ENCODE data around the gene IL6. TPM values are rescaled to one million over a fixed set of nuclear protein-coding genes. Genes with fewer than 3 reads are reported as not detected.
"Not testable (repeated sequence)": the region's sequence is repeated elsewhere in the genome, so short reads cannot be mapped to it uniquely, and the experiment has no call there.

The IL6 gene
- total RNA-seq, 2 experiments from 2014 or later, result 3.8 to 4.0 TPM

GRCh38 chr7:22707026-22707691 lies 19.8 kb upstream of the IL6 start:
- H3K36me3 Mint-ChIP-seq (ENCODE audit: low read depth); CTCF ChIA-PET; H3K9me3 Mint-ChIP-seq; H3K4me1 Mint-ChIP-seq (ENCODE audit: low read depth); H3K27me3 Mint-ChIP-seq (ENCODE audit: low read depth); DNase-seq; H3K27ac Mint-ChIP-seq; H3K4me3 Mint-ChIP-seq; intact Hi-C loops (cut with micrococcal nuclease): not testable (repeated sequence)

GRCh38 chr7:22708214-22708613 lies 18.8 kb upstream of the IL6 start:
- H3K4me1 Mint-ChIP-seq (ENCODE audit: low read depth); H3K4me3 Mint-ChIP-seq; H3K27me3 Mint-ChIP-seq (ENCODE audit: low read depth); intact Hi-C loops (cut with micrococcal nuclease); H3K9me3 Mint-ChIP-seq; DNase-seq; H3K27ac Mint-ChIP-seq; H3K36me3 Mint-ChIP-seq (ENCODE audit: low read depth): not testable (repeated sequence)
- CTCF ChIA-PET, result interaction anchor here (0.9 kb wide), 1 partner anchor 17 kb away, joined by 3 read pairs; no protein-coding TSS in a partner anchor

- H3K4me3 Mint-ChIP-seq; H3K36me3 Mint-ChIP-seq (ENCODE audit: low read depth); intact Hi-C loops (cut with micrococcal nuclease); H3K9me3 Mint-ChIP-seq; DNase-seq; H3K27ac Mint-ChIP-seq; H3K4me1 Mint-ChIP-seq (ENCODE audit: low read depth); H3K27me3 Mint-ChIP-seq (ENCODE audit: low read depth): not testable (repeated sequence)
- CTCF ChIA-PET, result interaction anchor here (0.9 kb wide), 1 partner anchor 17 kb away, joined by 3 read pairs; no protein-coding TSS in a partner anchor
Measured at GRCh38 chr7:22708677-22709061, 18.3 kb upstream of the IL6 start.

- intact Hi-C loops (cut with micrococcal nuclease); H3K36me3 Mint-ChIP-seq (ENCODE audit: low read depth); CTCF ChIA-PET: not testable (repeated sequence)
Measured at GRCh38 chr7:22709062-22709829, 17.8 kb upstream of the IL6 start.

GRCh38 chr7:22709857-22710256 lies 17.1 kb upstream of the IL6 start:
- no peaks in the 10 kb centered on the region for H3K36me3 Mint-ChIP-seq (ENCODE audit: low read depth)
- no peak for DNase-seq
- intact Hi-C loops (cut with micrococcal nuclease), result no loop called here
- no peak overlapping the region for H3K4me3 Mint-ChIP-seq
- peaks cover 2% of the 10 kb centered on the region for H3K27me3 Mint-ChIP-seq (ENCODE audit: low read depth)
- CTCF ChIA-PET, result interaction anchor here (1.0 kb wide), 1 partner anchor 17 kb away, joined by 3 read pairs; the partner anchor contains the start of gene IL6
- H3K4me1 Mint-ChIP-seq (ENCODE audit: low read depth), result peaks cover 6% of the 10 kb centered on the region
- no peaks in the 10 kb centered on the region for H3K9me3 Mint-ChIP-seq
- no peak overlapping the region for H3K27ac Mint-ChIP-seq

More at GRCh38 chr7:22709062-22709829, 17.8 kb upstream of the IL6 start:
- not testable (repeated sequence) for H3K4me3 Mint-ChIP-seq; DNase-seq; H3K9me3 Mint-ChIP-seq; H3K27ac Mint-ChIP-seq; H3K27me3 Mint-ChIP-seq (ENCODE audit: low read depth); H3K4me1 Mint-ChIP-seq (ENCODE audit: low read depth)

GRCh38 chr7:22712999-22713398 lies 14.0 kb upstream of the IL6 start:
- H3K27ac Mint-ChIP-seq, result no peak overlapping the region
- CTCF ChIA-PET, result interaction anchor here (0.6 to 1.6 kb wide), 4 partner anchors 12 to 153 kb away, joined by 3 to 4 read pairs (median 3); no protein-coding TSS in a partner anchor
- peaks cover 6% of the 10 kb centered on the region for H3K4me1 Mint-ChIP-seq (ENCODE audit: low read depth)
- intact Hi-C loops (cut with micrococcal nuclease), result no loop called here
- no peak for DNase-seq
- peaks cover 2% of the 10 kb centered on the region for H3K27me3 Mint-ChIP-seq (ENCODE audit: low read depth)
- H3K9me3 Mint-ChIP-seq, result no peaks in the 10 kb centered on the region
- H3K4me3 Mint-ChIP-seq, result no peak overlapping the region
- no peaks in the 10 kb centered on the region for H3K36me3 Mint-ChIP-seq (ENCODE audit: low read depth)

- Mint-ChIP-seq H3K4me1 (ENCODE audit: low read depth) (peaks cover 6% of the 10 kb centered on the region), H3K27me3 (ENCODE audit: low read depth) (peaks cover 2% of the 10 kb centered on the region), H3K4me3 (no peak overlapping the region), H3K27ac (no peak overlapping the region), H3K9me3 (no peaks in the 10 kb centered on the region), H3K36me3 (ENCODE audit: low read depth) (no peaks in the 10 kb centered on the region)
- CTCF ChIA-PET, result interaction anchor here (0.6 to 1.6 kb wide), 5 partner anchors 12 to 153 kb away, joined by 3 to 4 read pairs (median 3); no protein-coding TSS in a partner anchor
- intact Hi-C loops (cut with micrococcal nuclease), result no loop called here
- DNase-seq, result no peak
Measured at GRCh38 chr7:22713463-22713862, 13.5 kb upstream of the IL6 start.

GRCh38 chr7:22715969-22716368 lies 11.0 kb upstream of the IL6 start:
- peaks cover 6% of the 10 kb centered on the region for H3K4me1 Mint-ChIP-seq (ENCODE audit: low read depth)
- DNase-seq, result no peak
- peaks cover 2% of the 10 kb centered on the region for H3K27me3 Mint-ChIP-seq (ENCODE audit: low read depth)
- H3K9me3 Mint-ChIP-seq, result no peaks in the 10 kb centered on the region
- intact Hi-C loops (cut with micrococcal nuclease), result no loop called here
- H3K27ac Mint-ChIP-seq, result no peak overlapping the region
- no peak overlapping the region for H3K4me3 Mint-ChIP-seq
- CTCF ChIA-PET, result no interaction called here
- H3K36me3 Mint-ChIP-seq (ENCODE audit: low read depth), result no peaks in the 10 kb centered on the region

GRCh38 chr7:22717760-22718159 lies 9.2 kb upstream of the IL6 start:
- Mint-ChIP-seq H3K36me3 (ENCODE audit: low read depth) (no peaks in the 10 kb centered on the region), H3K9me3 (no peaks in the 10 kb centered on the region), H3K27ac (no peak overlapping the region), H3K4me3 (no peak overlapping the region), H3K27me3 (ENCODE audit: low read depth) (no peaks in the 10 kb centered on the region), H3K4me1 (ENCODE audit: low read depth) (peaks cover 5% of the 10 kb centered on the region)
- intact Hi-C loops (cut with micrococcal nuclease), result no loop called here
- CTCF ChIA-PET, result interaction anchor here (1.1 kb wide), 1 partner anchor 45 kb away, joined by 3 read pairs; no protein-coding TSS in a partner anchor
- DNase-seq, result no peak

GRCh38 chr7:22718200-22718711 lies 8.7 kb upstream of the IL6 start:
- Mint-ChIP-seq H3K9me3 (no peaks in the 10 kb centered on the region), H3K27ac (no peak overlapping the region), H3K4me1 (ENCODE audit: low read depth) (peaks cover 2% of the 10 kb centered on the region), H3K4me3 (no peak overlapping the region), H3K27me3 (ENCODE audit: low read depth) (no peaks in the 10 kb centered on the region), H3K36me3 (ENCODE audit: low read depth) (no peaks in the 10 kb centered on the region)
- no peak for DNase-seq
- intact Hi-C loops (cut with micrococcal nuclease), result no loop called here
- CTCF ChIA-PET, result interaction anchor here (0.8 to 1.2 kb wide), 3 partner anchors 10 to 156 kb away, joined by 3 to 7 read pairs (median 3); partner anchors contain the start of gene IL6

GRCh38 chr7:22718911-22719420 lies 8.0 kb upstream of the IL6 start:
- intact Hi-C loops (cut with micrococcal nuclease), result no loop called here
- Mint-ChIP-seq H3K27me3 (ENCODE audit: low read depth) (peaks cover 5% of the 10 kb centered on the region), H3K4me1 (ENCODE audit: low read depth) (peaks cover 6% of the 10 kb centered on the region), H3K36me3 (ENCODE audit: low read depth) (no peaks in the 10 kb centered on the region), H3K9me3 (no peaks in the 10 kb centered on the region), H3K4me3 (no peak overlapping the region), H3K27ac (no peak overlapping the region)
- DNase-seq, result no peak
- CTCF ChIA-PET, result interaction anchor here (0.8 to 1.7 kb wide), 3 partner anchors 9 to 159 kb away, joined by 3 to 7 read pairs (median 6); partner anchors contain the start of gene IL6

Measured in activated naive CD4-positive, alpha-beta T cell treated with anti-CD3 and anti-CD28 coated beads for 36 hours (primary cell).